ENCODE measurements around the gene ATP5PD. TPM values are rescaled to one million over a fixed set of nuclear protein-coding genes. Genes with fewer than 3 reads are reported as not detected.
A peak's percentile ranks its signal among the peaks of the same experiment; 100 is the strongest.

ATP5PD gene
- total RNA-seq, 1 experiment from 2014 or later: 383 TPM

- TF ChIP-seq NFYB (CRISPR knock-in tag; conservative IDR thresholded peaks at IDR 0.05; ENCODE audit: low read depth): peak; percentile 53
- no peak for TF ChIP-seq SOX15 (CRISPR knock-in tag; IDR thresholded peaks at IDR 0.05)
- peak; percentile 86; the same call in 1 of the 2 replicates for TF ChIP-seq JUN (CRISPR knock-in tag; IDR thresholded peaks at IDR 0.05)
- no peak for TF ChIP-seq EMX1 (CRISPR knock-in tag; IDR thresholded peaks at IDR 0.05)
- TF ChIP-seq MYBL2 (CRISPR knock-in tag; IDR thresholded peaks at IDR 0.05): peak; percentile 60; the same call in 1 of the 2 replicates
- peak; percentile 78 for TF ChIP-seq E2F5 (CRISPR knock-in tag; IDR thresholded peaks at IDR 0.05)
- no peak; the same call in none of the 2 replicates for TF ChIP-seq ARID4B (CRISPR knock-in tag; IDR thresholded peaks at IDR 0.05; ENCODE audit: borderline replicate concordance)
- TF ChIP-seq IRF2 (CRISPR knock-in tag; IDR thresholded peaks at IDR 0.05; ENCODE audit: borderline replicate concordance, low read depth): no peak
- TF ChIP-seq HMGA2 (CRISPR knock-in tag; IDR thresholded peaks at IDR 0.05): no peak
- TF ChIP-seq IRF1 (CRISPR knock-in tag; IDR thresholded peaks at IDR 0.05): peak; percentile 60; the same call in 1 of the 2 replicates
- TF ChIP-seq JAZF1 (CRISPR knock-in tag; IDR thresholded peaks at IDR 0.05): no peak
- TF ChIP-seq FOXP1 (CRISPR knock-in tag; IDR thresholded peaks at IDR 0.05; ENCODE audit: borderline replicate concordance): peak; percentile 28; the same call in 1 of the 2 replicates
- TF ChIP-seq RORB (CRISPR knock-in tag; IDR thresholded peaks at IDR 0.05): no peak
- peak; percentile 79; the same call in 1 of the 2 replicates for TF ChIP-seq MAX (CRISPR knock-in tag; IDR thresholded peaks at IDR 0.05)
- no peak for TF ChIP-seq ELF4 (CRISPR knock-in tag; IDR thresholded peaks at IDR 0.05; ENCODE audit: low read depth)
- TF ChIP-seq FOXP4 (CRISPR knock-in tag; IDR thresholded peaks at IDR 0.05): peak; percentile 87
- TF ChIP-seq ZBTB21 (CRISPR knock-in tag; IDR thresholded peaks at IDR 0.05; ENCODE audit: borderline replicate concordance): peak; percentile 44; the same call in 1 of the 2 replicates
- TF ChIP-seq CTCF (IDR thresholded peaks at IDR 0.05): no peak
- peak; percentile 96 for TF ChIP-seq GABPB1 (CRISPR knock-in tag; IDR thresholded peaks at IDR 0.05)
- 0 out of 2 replicates have a peak, but pooled peaks have one; percentile 54 for TF ChIP-seq CREB1 (CRISPR knock-in tag; IDR thresholded peaks at IDR 0.05)
- TF ChIP-seq HMGXB4 (CRISPR knock-in tag; IDR thresholded peaks at IDR 0.05): peak; percentile 71; the same call in 1 of the 2 replicates
- no peak for TF ChIP-seq STAT6 (CRISPR knock-in tag; conservative IDR thresholded peaks at IDR 0.05; ENCODE audit: low read depth)
Measured at GRCh38 chr17:75012346-75013091, 34.2 kb downstream of the ATP5PD start, which contains the start of gene MRPL58 (continued).

All from WTC11 (cell line).